ENCODE measurements around the gene GPR18.
"Not testable (repeated sequence)": the region's sequence is repeated elsewhere in the genome, so short reads cannot be mapped to it uniquely, and the experiment has no call there.

GPR18 gene

GRCh38 chr13:99249178-99249577 lies 9.0 kb downstream of the GPR18 start:
- DNase-seq (ENCODE audit: extremely low spot score, insufficient read length, low read depth); FAIRE-seq: not testable (repeated sequence)

- no peak for DNase-seq (ENCODE audit: extremely low spot score, insufficient read length, low read depth)
- FAIRE-seq = no peak
Measured at GRCh38 chr13:99246100-99246499, 12.1 kb downstream of the GPR18 start.

- FAIRE-seq (peak; percentile 93), DNase-seq (ENCODE audit: extremely low spot score, insufficient read length, low read depth) (peak; percentile 18)
Measured at GRCh38 chr13:99237981-99238662, 20.1 kb downstream of the GPR18 start.

GRCh38 chr13:99231721-99232120 lies 26.5 kb downstream of the GPR18 start:
- FAIRE-seq (no peak), DNase-seq (ENCODE audit: extremely low spot score, insufficient read length, low read depth) (no peak)

GRCh38 chr13:99230991-99231390 lies 27.2 kb downstream of the GPR18 start:
- no peak for DNase-seq (ENCODE audit: extremely low spot score, insufficient read length, low read depth)
- FAIRE-seq = no peak

- DNase-seq (ENCODE audit: extremely low spot score, insufficient read length, low read depth); FAIRE-seq: not testable (repeated sequence)
Measured at GRCh38 chr13:99230588-99230987, 27.6 kb downstream of the GPR18 start.

GRCh38 chr13:99228737-99229691 lies 29.2 kb downstream of the GPR18 start:
- FAIRE-seq (peak; percentile 93), DNase-seq (ENCODE audit: extremely low spot score, insufficient read length, low read depth) (peak; percentile 56)

GRCh38 chr13:99227909-99228688 lies 30.1 kb downstream of the GPR18 start:
- DNase-seq (ENCODE audit: extremely low spot score, insufficient read length, low read depth) (no peak), FAIRE-seq (no peak)

- DNase-seq (ENCODE audit: extremely low spot score, insufficient read length, low read depth) = no peak
- FAIRE-seq = no peak
Measured at GRCh38 chr13:99227331-99227900, 30.8 kb downstream of the GPR18 start.

- FAIRE-seq = no peak
- no peak for DNase-seq (ENCODE audit: extremely low spot score, insufficient read length, low read depth)
Measured at GRCh38 chr13:99226513-99226912, 31.7 kb downstream of the GPR18 start.

- FAIRE-seq = no peak
Measured at GRCh38 chr13:99225078-99225477, 33.1 kb downstream of the GPR18 start.

GRCh38 chr13:99224021-99224420 lies 34.2 kb downstream of the GPR18 start:
- DNase-seq (ENCODE audit: extremely low spot score, insufficient read length, low read depth) = no peak
- FAIRE-seq = no peak

More at GRCh38 chr13:99225078-99225477, 33.1 kb downstream of the GPR18 start:
- DNase-seq (ENCODE audit: extremely low spot score, insufficient read length, low read depth) = no peak

GRCh38 chr13:99223587-99223986 lies 34.6 kb downstream of the GPR18 start:
- DNase-seq (ENCODE audit: extremely low spot score, insufficient read length, low read depth) (no peak), FAIRE-seq (no peak)

GRCh38 chr13:99221567-99222239 lies 36.5 kb downstream of the GPR18 start:
- FAIRE-seq (no peak), DNase-seq (ENCODE audit: extremely low spot score, insufficient read length, low read depth) (no peak)

- FAIRE-seq (no peak), DNase-seq (ENCODE audit: extremely low spot score, insufficient read length, low read depth) (no peak)
Measured at GRCh38 chr13:99220199-99220935, 37.8 kb downstream of the GPR18 start.

GRCh38 chr13:99218969-99219368 lies 39.2 kb downstream of the GPR18 start:
- DNase-seq (ENCODE audit: extremely low spot score, insufficient read length, low read depth) = no peak

GRCh38 chr13:99218545-99218944 lies 39.6 kb downstream of the GPR18 start:
- FAIRE-seq = peak; percentile 15
- no peak for DNase-seq (ENCODE audit: extremely low spot score, insufficient read length, low read depth)

More at GRCh38 chr13:99218969-99219368, 39.2 kb downstream of the GPR18 start:
- peak; percentile 83 for FAIRE-seq

- no peak for FAIRE-seq
- DNase-seq (ENCODE audit: extremely low spot score, insufficient read length, low read depth) = no peak
Measured at GRCh38 chr13:99218126-99218525, 40.1 kb downstream of the GPR18 start.

Measured in GM18507 (cell line).